Measurements from ENCODE around the gene PANK4. TPM values are rescaled to one million over a fixed set of nuclear protein-coding genes. Genes with fewer than 3 reads are reported as not detected.

The PANK4 gene
- total RNA-seq, 1 experiment from 2014 or later, result 22.1 TPM

DNA sequence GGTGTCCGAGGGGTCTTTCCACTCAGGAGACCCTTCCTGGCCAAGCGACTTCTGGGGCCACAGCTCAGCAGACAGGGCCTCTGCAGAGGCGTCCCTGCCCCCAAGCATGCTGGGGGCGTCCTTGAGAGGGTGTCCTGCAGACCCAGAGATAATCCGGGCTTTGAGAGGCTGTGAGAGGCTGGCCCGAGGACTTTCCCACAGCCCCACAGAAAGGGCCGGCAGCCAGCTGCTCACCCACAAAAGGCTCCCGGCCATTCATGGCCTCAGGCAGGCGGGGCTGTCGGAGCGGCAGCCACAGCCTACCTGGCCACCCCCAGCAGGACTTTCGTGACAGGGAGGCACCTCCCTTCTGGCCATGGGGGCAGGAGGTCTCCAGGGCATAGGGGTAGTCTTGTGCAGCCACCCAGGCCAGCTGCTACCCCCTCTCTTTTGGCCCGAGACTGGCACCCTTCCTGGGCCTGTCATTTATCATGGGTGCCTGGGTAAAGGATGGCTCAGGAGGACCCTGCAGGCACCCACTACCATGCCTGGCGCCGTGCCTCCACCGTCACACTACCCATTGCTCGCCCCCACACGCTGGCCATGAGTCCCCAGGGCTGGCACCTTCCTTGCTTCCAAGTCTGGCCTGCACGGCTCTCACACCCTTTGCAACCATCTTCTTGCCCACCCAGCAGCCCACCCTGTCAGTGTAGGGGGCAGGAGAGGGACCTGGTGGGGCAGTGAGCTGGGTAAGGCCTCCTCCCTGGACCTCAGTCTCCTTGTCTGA lies 18.7 kb upstream of the PANK4 start:
- peaks cover 5% of the 10 kb centered on the region for H3K4me1 Mint-ChIP-seq (ENCODE audit: insufficient read depth, unreplicated experiment)
- ChIA-PET CTCF (interaction anchor here (0.6 to 0.7 kb wide), 3 partner anchors 12 to 123 kb away, joined by 3 read pairs; no protein-coding TSS in a partner anchor), POLR2A (interaction anchor here (0.7 to 4.2 kb wide), 8 partner anchors 10 to 1014 kb away, joined by 3 to 36 read pairs (median 6); partner anchors contain the start of gene PANK4)
- no TSS peak for BruUV-seq (replicated peaks)
- H3K36me3 Mint-ChIP-seq (ENCODE audit: insufficient read depth, unreplicated experiment), result no peaks in the 10 kb centered on the region
- H3K9me3 Mint-ChIP-seq (ENCODE audit: unreplicated experiment), result no peaks in the 10 kb centered on the region
- H3K27me3 Mint-ChIP-seq (ENCODE audit: insufficient read depth, unreplicated experiment), result no peaks in the 10 kb centered on the region
- TF ChIP-seq, protein P1, sequence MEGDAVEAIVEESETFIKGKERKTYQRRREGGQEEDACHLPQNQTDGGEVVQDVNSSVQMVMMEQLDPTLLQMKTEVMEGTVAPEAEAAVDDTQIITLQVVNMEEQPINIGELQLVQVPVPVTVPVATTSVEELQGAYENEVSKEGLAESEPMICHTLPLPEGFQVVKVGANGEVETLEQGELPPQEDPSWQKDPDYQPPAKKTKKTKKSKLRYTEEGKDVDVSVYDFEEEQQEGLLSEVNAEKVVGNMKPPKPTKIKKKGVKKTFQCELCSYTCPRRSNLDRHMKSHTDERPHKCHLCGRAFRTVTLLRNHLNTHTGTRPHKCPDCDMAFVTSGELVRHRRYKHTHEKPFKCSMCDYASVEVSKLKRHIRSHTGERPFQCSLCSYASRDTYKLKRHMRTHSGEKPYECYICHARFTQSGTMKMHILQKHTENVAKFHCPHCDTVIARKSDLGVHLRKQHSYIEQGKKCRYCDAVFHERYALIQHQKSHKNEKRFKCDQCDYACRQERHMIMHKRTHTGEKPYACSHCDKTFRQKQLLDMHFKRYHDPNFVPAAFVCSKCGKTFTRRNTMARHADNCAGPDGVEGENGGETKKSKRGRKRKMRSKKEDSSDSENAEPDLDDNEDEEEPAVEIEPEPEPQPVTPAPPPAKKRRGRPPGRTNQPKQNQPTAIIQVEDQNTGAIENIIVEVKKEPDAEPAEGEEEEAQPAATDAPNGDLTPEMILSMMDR (IDR thresholded peaks at IDR 0.05; ENCODE audit: unreplicated experiment), result no peak
- DNase-seq (ENCODE audit: unreplicated experiment), result no peak
- no peak overlapping the region for H3K27ac Mint-ChIP-seq (ENCODE audit: low read depth, unreplicated experiment)
- intact Hi-C loops (cut with micrococcal nuclease), result loop anchor here (5.0 kb wide), 2 partner anchors 53 to 348 kb away; no protein-coding TSS in a partner anchor
- no peak overlapping the region for H3K4me3 Mint-ChIP-seq (ENCODE audit: unreplicated experiment)

DNA sequence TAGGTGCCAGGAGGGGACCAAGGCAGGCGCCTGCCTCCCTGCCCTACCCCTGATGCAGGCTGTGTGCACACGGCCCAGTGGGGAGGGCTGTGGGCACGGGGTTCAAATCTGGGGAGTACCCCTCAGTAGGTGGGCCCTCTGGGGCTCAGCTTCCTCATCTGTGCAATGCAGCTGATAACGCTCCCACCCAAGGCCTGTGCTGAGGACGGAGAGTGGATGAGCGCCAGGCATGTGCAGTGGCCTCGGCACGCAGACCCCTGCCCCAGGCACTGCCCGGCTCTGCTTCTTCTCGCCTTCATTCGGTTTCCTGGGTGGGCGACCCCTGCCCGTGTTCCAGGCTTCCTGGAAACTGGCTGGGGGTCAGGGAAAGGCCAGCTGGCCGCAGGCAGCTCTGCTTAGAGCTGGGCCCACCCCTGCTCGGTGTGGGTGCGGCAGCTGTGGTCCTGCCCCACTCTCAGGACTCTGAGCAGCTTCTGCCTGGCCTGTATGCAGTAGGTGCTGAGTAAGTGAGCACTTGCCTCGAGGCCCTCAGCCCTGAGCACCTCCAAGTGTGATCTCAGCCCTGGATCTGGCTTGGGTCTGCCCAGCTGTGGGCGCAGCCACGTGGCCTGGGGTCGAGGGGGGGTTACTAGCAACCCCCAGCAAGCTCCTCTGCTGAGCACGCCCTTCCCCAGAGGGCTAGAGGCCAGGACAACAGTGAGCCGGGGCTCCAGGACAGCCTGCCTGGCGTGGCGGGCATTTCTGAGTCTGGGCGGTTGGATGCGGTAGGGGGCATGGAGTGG lies 17.9 kb upstream of the PANK4 start:
- H3K27me3 Mint-ChIP-seq (ENCODE audit: insufficient read depth, unreplicated experiment), result no peaks in the 10 kb centered on the region
- intact Hi-C loops (cut with micrococcal nuclease), result no loop called here
- no peak overlapping the region for H3K27ac Mint-ChIP-seq (ENCODE audit: low read depth, unreplicated experiment)
- H3K36me3 Mint-ChIP-seq (ENCODE audit: insufficient read depth, unreplicated experiment), result no peaks in the 10 kb centered on the region
- ChIA-PET CTCF (interaction anchor here (0.6 to 0.7 kb wide), 3 partner anchors 11 to 37 kb away, joined by 3 read pairs; no protein-coding TSS in a partner anchor), POLR2A (interaction anchor here (0.7 to 4.2 kb wide), 4 partner anchors 10 to 1014 kb away, joined by 3 to 36 read pairs (median 8); partner anchors contain the start of gene PANK4)
- H3K4me3 Mint-ChIP-seq (ENCODE audit: unreplicated experiment), result no peak overlapping the region
- no peak for DNase-seq (ENCODE audit: unreplicated experiment)
- H3K4me1 Mint-ChIP-seq (ENCODE audit: insufficient read depth, unreplicated experiment), result peaks cover 5% of the 10 kb centered on the region
- BruUV-seq (replicated peaks), result no TSS peak
- TF ChIP-seq, protein P1 (IDR thresholded peaks at IDR 0.05; ENCODE audit: unreplicated experiment), result no peak
- H3K9me3 Mint-ChIP-seq (ENCODE audit: unreplicated experiment), result no peaks in the 10 kb centered on the region

DNA sequence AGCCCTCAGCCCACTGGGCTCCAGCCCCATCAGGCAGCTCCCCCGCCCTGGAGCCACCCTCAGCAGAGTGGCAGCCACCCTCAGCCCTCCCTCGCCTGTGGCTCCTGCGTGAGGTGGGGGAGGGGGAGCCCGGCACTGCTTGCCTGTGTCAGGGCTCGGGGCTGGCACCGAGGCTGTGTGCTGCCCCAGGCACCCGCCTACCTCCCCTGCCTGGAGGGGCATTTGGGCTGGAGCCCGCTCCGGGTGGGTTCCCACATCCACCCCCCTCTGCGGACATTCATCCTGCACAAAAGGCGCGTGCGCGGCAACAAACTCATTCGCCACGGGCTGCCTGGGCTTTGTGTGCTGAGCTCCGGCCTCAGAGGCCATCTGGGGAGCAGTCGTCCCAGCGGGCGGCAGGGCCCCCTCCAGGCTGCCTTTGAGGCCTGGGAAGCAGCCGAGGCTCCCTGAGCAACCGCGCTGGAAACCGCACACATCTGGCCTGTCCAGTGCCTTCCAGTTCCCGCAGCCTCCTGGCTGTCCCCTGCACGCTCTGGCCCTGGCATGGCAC lies 17.2 kb upstream of the PANK4 start:
- intact Hi-C loops (cut with micrococcal nuclease), result no loop called here
- DNase-seq (ENCODE audit: unreplicated experiment), result no peak
- ChIA-PET POLR2A (interaction anchor here (1.9 to 4.2 kb wide), 2 partner anchors 9 to 18 kb away, joined by 13 to 36 read pairs; partner anchors contain the start of gene PANK4), CTCF (interaction anchor here (0.5 to 0.6 kb wide), 2 partner anchors 36 to 404 kb away, joined by 3 read pairs; no protein-coding TSS in a partner anchor)
- BruUV-seq (replicated peaks), result no TSS peak
- no peak overlapping the region for H3K27ac Mint-ChIP-seq (ENCODE audit: low read depth, unreplicated experiment)
- H3K36me3 Mint-ChIP-seq (ENCODE audit: insufficient read depth, unreplicated experiment), result no peaks in the 10 kb centered on the region
- no peak overlapping the region for H3K4me3 Mint-ChIP-seq (ENCODE audit: unreplicated experiment)
- H3K4me1 Mint-ChIP-seq (ENCODE audit: insufficient read depth, unreplicated experiment), result peaks cover 5% of the 10 kb centered on the region
- TF ChIP-seq, protein P1 (IDR thresholded peaks at IDR 0.05; ENCODE audit: unreplicated experiment), result no peak
- H3K27me3 Mint-ChIP-seq (ENCODE audit: insufficient read depth, unreplicated experiment), result no peaks in the 10 kb centered on the region
- no peaks in the 10 kb centered on the region for H3K9me3 Mint-ChIP-seq (ENCODE audit: unreplicated experiment)
